ENCODE measurements around the gene DPH2.

GRCh38 chr1:43976045-43976444 lies 6.2 kb downstream of the DPH2 start:
- TF ChIP-seq POLR2AphosphoS5 (IDR thresholded peaks at IDR 0.05; ENCODE audit: borderline replicate concordance, low read depth, low read length) (no peak), EZH2 (IDR thresholded peaks at IDR 0.05) (no peak), FOXP2 (optimal IDR thresholded peaks at IDR 0.05; ENCODE audit: control extremely low read depth, extremely low read length, insufficient read depth) (no peak)
